Glomerular visceral epithelial cell (primary cell): ENCODE data around the gene METRN.

Experiments used
- DNase-seq: peaks from one replicate; pipeline ENCODE4 v3.0.0-alpha.2; 2016; ENCODE audit errors: extremely low spot score

METRN gene

GRCh38 chr16:723695-724094 is 8.8 kb downstream of the METRN start:
- DNase-seq: no peak

- no peak for DNase-seq
Observed at GRCh38 chr16:724188-725040, 9.5 kb downstream of the METRN start.

- DNase-seq: no peak
Observed at GRCh38 chr16:725041-725376, 10.1 kb downstream of the METRN start.

- no peak for DNase-seq
Observed at GRCh38 chr16:725463-726187, 10.7 kb downstream of the METRN start.

- DNase-seq: no peak
Observed at GRCh38 chr16:726188-726437, 11.2 kb downstream of the METRN start.

- peak; percentile 43 for DNase-seq
Observed at GRCh38 chr16:726438-727290, 11.7 kb downstream of the METRN start, which contains the start of the genes CCDC78 and HAGHL. CCDC78 (minus strand) TSS chr16:726443; CDS start chr16:726367, 76 bp downstream. HAGHL (plus strand) TSS chr16:727106; CDS start chr16:727510, 404 bp downstream.

GRCh38 chr16:727291-727977 is 12.5 kb downstream of the METRN start:
- DNase-seq: no peak

- DNase-seq: peak; percentile 78
Observed at GRCh38 chr16:728131-728889, 13.4 kb downstream of the METRN start.

GRCh38 chr16:728890-729744 is 14.2 kb downstream of the METRN start:
- no peak for DNase-seq

GRCh38 chr16:729768-730665 is 15.1 kb downstream of the METRN start:
- no peak for DNase-seq

GRCh38 chr16:730666-731509 is 16.0 kb downstream of the METRN start:
- no peak for DNase-seq

- DNase-seq: no peak
Observed at GRCh38 chr16:732332-732731, 17.4 kb downstream of the METRN start.

- no peak for DNase-seq
Observed at GRCh38 chr16:732936-733335, 18.0 kb downstream of the METRN start.

GRCh38 chr16:733382-734207 is 18.7 kb downstream of the METRN start:
- no peak for DNase-seq

GRCh38 chr16:734208-734980 is 19.5 kb downstream of the METRN start:
- no peak for DNase-seq
